ENCODE results near the gene DNAJC10.

DNA sequence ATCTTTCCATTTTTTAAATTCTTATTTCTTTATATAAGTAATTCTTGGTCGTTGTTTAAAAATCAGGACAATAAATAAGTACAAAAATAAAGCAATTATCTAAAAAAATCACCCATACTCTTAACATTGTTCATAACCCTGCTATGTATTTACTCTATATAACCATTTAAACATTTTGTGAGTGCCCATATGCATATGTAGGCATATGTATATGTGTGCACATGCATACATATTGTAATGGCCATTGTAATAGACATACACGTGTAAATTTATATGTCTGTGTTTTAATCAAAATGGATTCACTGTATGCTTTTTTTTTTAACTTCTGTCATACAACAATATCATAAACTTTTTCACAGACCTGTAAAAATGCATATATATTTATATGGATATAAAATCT is 25.6 kb downstream of the DNAJC10 start:
- TF ChIP-seq GATA3 (IDR thresholded peaks at IDR 0.05; ENCODE audit: low read depth, low read length) (no peak), GATA2 (IDR thresholded peaks at IDR 0.05; ENCODE audit: low read depth, low read length) (no peak)

Data from SH-SY5Y (cell line).